A549 (cell line): Measurements from ENCODE around the gene OMP. TPM values are rescaled to one million over a fixed set of nuclear protein-coding genes. Genes with fewer than 3 reads are reported as not detected.

Source experiments
- ATAC-seq, 2 experiments: fragments of 200-7000 bp in 1 of 2; fragments of >200 bp in 1 of 2; cut with Nextera tagmentation in 1 of 2; cut with Tn5 transposase in 1 of 2; 3 replicates each; pipeline versions ENCODE4 v1.8.0 to v1.9.1; 2018 to 2020; ENCODE audit warnings: mild to moderate bottlenecking in 1 of 2, moderate library complexity in 1 of 2
- CTCF ChIA-PET: fragments of 300-600 bp; sonication (Branson Sonifier 250); formaldehyde crosslinking; extraction: SDS; loops from one replicate; lab custom pipeline; 2021; ENCODE audit warnings: antibody characterized with exemption, inconsistent platforms; lab: Yijun Ruan, JAX
- POLR2A ChIA-PET: fragments of 350-600 bp; formaldehyde crosslinking; extraction: SDS; loops from one replicate; lab custom pipeline; 2021; ENCODE audit warnings: antibody characterized with exemption, inconsistent platforms; lab: Yijun Ruan, JAX
- DNase-seq, 2 experiments: peaks; one replicate each; pipeline versions ENCODE4 v3.0.0 to v3.0.0-alpha.2; 2011 to 2016; ENCODE audit warnings: low read depth in 1 of 2, low spot score in 1 of 2
- FAIRE-seq: peaks from 2 replicates; lab custom pipeline; 2011; peaks lifted over from hg19 to GRCh38; lab: Jason Lieb, UNC
- H3K27ac ChIP-seq, 2 experiments: fragments of >200 bp; sonication (Bioruptor Twin); formaldehyde crosslinking; 3 replicates each; pipeline ENCODE4 v1.5.1; 2016 to 2017
- H3K4me1 ChIP-seq: fragments of >200 bp; sonication (Bioruptor Twin); formaldehyde crosslinking; 3 replicates; pipeline ENCODE4 v1.6.1; 2016
- H3K4me2 ChIP-seq: fragments of >200 bp; sonication (Bioruptor Twin); formaldehyde crosslinking; 3 replicates; pipeline ENCODE4 v1.6.1; 2016
- H3K4me3 ChIP-seq: fragments of >200 bp; sonication (Bioruptor Twin); formaldehyde crosslinking; 3 replicates; pipeline ENCODE4 v1.5.1; 2016
- H3K9me3 ChIP-seq: fragments of >200 bp; sonication (Bioruptor Twin); formaldehyde crosslinking; 3 replicates; pipeline ENCODE4 v1.6.1; 2016
- CHD2 ChIP-seq: fragments of 150-350 bp; IDR thresholded peaks from 2 replicates; pipeline ENCODE4 v1.6.1; 2014; ENCODE audit warnings: low read length; ENCODE audit not compliant: partially characterized antibody
- EHMT2 ChIP-seq: fragments of 200-600 bp; sonication (generic); IDR thresholded peaks from 2 replicates; pipeline ENCODE4 v1.6.1; 2016; ENCODE audit warnings: antibody characterized with exemption, low read depth, mild to moderate bottlenecking, moderate library complexity
- EP300 ChIP-seq, 2 experiments: fragments of >200 bp; sonication (Bioruptor Twin); formaldehyde crosslinking; IDR thresholded peaks; 2 replicates in 1 of 2; 3 replicates in 1 of 2; pipeline ENCODE4 v1.6.1; 2016 to 2017
- GATA3 ChIP-seq: IDR thresholded peaks from 2 replicates; pipeline ENCODE4 v1.6.1; 2012; ENCODE audit warnings: borderline replicate concordance
- HEYL ChIP-seq: fragments of 250-450 bp; sonication (Bioruptor Pico); IDR thresholded peaks from 2 replicates; pipeline ENCODE4 v1.8.0; 2021; ENCODE audit warnings: mild to moderate bottlenecking, moderate library complexity
- HOXB13 ChIP-seq: fragments of 250-450 bp; sonication (Bioruptor Pico); IDR thresholded peaks from 2 replicates; pipeline ENCODE4 v1.5.0; 2020; ENCODE audit warnings: low read depth, mild to moderate bottlenecking, moderate library complexity
- JUNB ChIP-seq: fragments of >200 bp; sonication (Bioruptor Twin); formaldehyde crosslinking; IDR thresholded peaks from 2 replicates; pipeline ENCODE4 v1.6.1; 2016
- MAFK ChIP-seq: fragments of 450-650 bp; IDR thresholded peaks from 2 replicates; pipeline ENCODE4 v1.6.1; 2014; ENCODE audit not compliant: partially characterized antibody
- NPAS2 ChIP-seq: fragments of 250-450 bp; sonication (Bioruptor Pico); IDR thresholded peaks from 2 replicates; pipeline ENCODE4 v1.8.0; 2022; ENCODE audit warnings: mild to moderate bottlenecking, moderate library complexity, borderline replicate concordance
- POLR2A ChIP-seq: IDR thresholded peaks from 2 replicates; pipeline ENCODE4 v1.6.1; 2012; ENCODE audit warnings: mild to moderate bottlenecking, low read length
- RAD21 ChIP-seq, 2 experiments: fragments of >200 bp in 1 of 2; sonication (Bioruptor Twin) in 1 of 2; formaldehyde crosslinking in 1 of 2; IDR thresholded peaks in 1 of 2; conservative IDR thresholded peaks in 1 of 2; 2 replicates in 1 of 2; 3 replicates in 1 of 2; pipeline ENCODE4 v1.6.1; 2012 to 2018; ENCODE audit warnings: inconsistent platforms in 1 of 2
- RCOR1 ChIP-seq: fragments of 150-350 bp; IDR thresholded peaks from 2 replicates; pipeline ENCODE4 v1.6.1; 2014; ENCODE audit warnings: antibody characterized with exemption, low read length, low read depth
- RNF2 ChIP-seq: fragments of 200-600 bp; sonication (generic); IDR thresholded peaks from 2 replicates; pipeline ENCODE4 v1.6.1; 2016; ENCODE audit warnings: low read depth, mild to moderate bottlenecking, antibody characterized with exemption, moderate library complexity, borderline replicate concordance
- SMC3 ChIP-seq: fragments of >200 bp; sonication (Bioruptor Twin); formaldehyde crosslinking; IDR thresholded peaks from 3 replicates; pipeline ENCODE4 v1.6.1; 2018; ENCODE audit warnings: inconsistent platforms
- SREBF2 ChIP-seq: fragments of 450-650 bp; IDR thresholded peaks from 2 replicates; pipeline ENCODE4 v1.6.1; 2014; ENCODE audit warnings: mild to moderate bottlenecking, moderate library complexity
- WGBS: methylation state at CpG from one replicate; pipeline ENCODE4 v1.1.6; 2017; ENCODE audit errors: missing lambda C conversion rate; 5-methylcytosine and 5-hydroxymethylcytosine counted together
- polyA plus RNA-seq, 4 experiments: library from polyadenylated mRNA; depleted of rRNA in 3 of 4; stranded (reverse); fragments of >200 nt; fragmentation: RNase III in 1 of 4; extraction: RNeasy Plus Mini Kit Qiagen cat#74134 plus additional on column Dnase treatment in 1 of 4; gene quantifications; 2 replicates in 3 of 4; 3 replicates in 1 of 4; pipeline ENCODE4 v1.2.3, GENCODE V29; 2011 to 2017
- TF ChIP-seq, protein P1 (sequence below): IDR thresholded peaks from 2 replicates; pipeline ENCODE4 v1.6.1; 2012
- TF ChIP-seq, protein P2 (sequence below): fragments of 450-650 bp; IDR thresholded peaks from 2 replicates; pipeline ENCODE4 v1.6.1; 2014; ENCODE audit warnings: antibody characterized with exemption
- TF ChIP-seq, protein P3 (sequence below): fragments of 200-600 bp; sonication (generic); IDR thresholded peaks from 2 replicates; pipeline ENCODE4 v1.6.1; 2016; ENCODE audit warnings: antibody characterized with exemption, mild to moderate bottlenecking, moderate library complexity
- TF ChIP-seq, protein P4 (sequence below): fragments of >200 bp; sonication (Bioruptor Twin); formaldehyde crosslinking; IDR thresholded peaks from 3 replicates; pipeline ENCODE4 v1.6.1; 2016

Gene OMP
- polyA plus RNA-seq, 2 of the 4 experiments (the other 2 are of a cell fraction), result not detected

DNA sequence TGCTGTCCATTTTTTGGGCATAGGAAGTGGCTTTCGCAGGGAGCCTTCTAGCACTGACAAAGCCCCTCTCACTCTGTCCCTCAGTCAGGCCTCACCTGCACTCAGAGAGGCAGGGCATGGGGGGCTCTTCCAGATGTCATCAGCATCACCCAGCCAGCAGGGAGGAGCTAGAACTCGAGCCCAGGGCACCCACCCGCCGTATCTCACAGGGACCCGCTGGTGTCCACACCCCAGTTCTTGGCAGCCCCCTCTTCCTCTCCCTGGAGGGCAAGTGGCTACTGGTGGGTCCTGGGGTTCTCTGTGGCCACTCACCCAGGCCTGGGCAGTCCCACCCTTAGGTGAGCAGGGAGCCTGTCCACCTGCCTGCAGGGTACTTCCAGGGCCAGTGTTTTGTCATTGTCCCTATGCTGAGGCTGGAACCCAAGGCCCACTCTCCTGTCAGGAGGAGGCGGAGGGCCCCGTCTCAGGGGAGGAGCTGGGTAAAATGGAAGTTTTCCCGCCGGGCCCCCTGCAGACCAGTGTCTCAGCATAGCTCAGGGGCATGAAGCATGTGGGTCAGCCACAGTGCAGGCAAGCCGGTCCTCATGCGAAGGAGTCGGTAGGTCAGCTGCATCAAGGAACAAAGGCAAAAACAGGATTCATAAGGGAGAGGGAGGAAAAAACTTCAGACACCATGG lies 47.2 kb downstream of the OMP start:
- no peak for DNase-seq
- ChIA-PET POLR2A (no interaction called here), CTCF (interaction anchor here (0.9 to 2.0 kb wide), 5 partner anchors 16 to 42 kb away, joined by 3 to 5 read pairs (median 3); no protein-coding TSS in a partner anchor)
- ATAC-seq, result no peak
- TF ChIP-seq HOXB13 (CRISPR knock-in tag), result no peak
- Histone ChIP-seq H3K4me3 (no peak overlapping the region), H3K4me2 (no peak overlapping the region), H3K4me1 (peaks cover 2% of the 10 kb centered on the region; the same call in 1 of the 3 replicates), H3K9me3 (no peaks in the 10 kb centered on the region), H3K27ac (no peak overlapping the region)
- FAIRE-seq, result no peak
- WGBS, result 76% methylated on average over 8 of the region's 12 CpGs

DNA sequence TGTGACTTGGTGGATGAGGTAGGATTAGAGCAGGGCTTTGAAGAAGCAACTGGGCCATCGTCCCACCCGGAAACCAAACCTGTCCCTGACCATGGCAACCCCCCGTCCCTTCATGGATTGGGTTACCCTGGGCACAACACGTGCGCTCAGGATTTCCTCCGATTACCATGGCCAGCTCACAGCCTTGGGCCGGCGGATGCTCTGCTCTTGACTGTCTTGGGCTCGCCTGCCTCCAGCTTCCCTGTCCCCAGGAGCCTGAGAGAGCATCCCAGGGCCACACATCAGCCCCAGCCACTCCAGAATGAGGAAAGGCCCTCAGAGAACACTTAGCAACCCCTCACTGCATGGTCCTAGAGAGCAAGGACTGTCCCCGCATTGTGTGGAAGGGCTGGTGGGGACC lies 48.2 kb downstream of the OMP start:
- POLR2A ChIA-PET, result no interaction called here
- CTCF ChIA-PET, result interaction anchor here (0.8 to 1.5 kb wide), 5 partner anchors 15 to 42 kb away, joined by 3 read pairs; partner anchors contain the start of gene MYO7A
- Histone ChIP-seq H3K9me3 (no peaks in the 10 kb centered on the region), H3K27ac (no peak overlapping the region), H3K4me3 (no peak overlapping the region), H3K4me2 (no peak overlapping the region), H3K4me1 (no peaks in the 10 kb centered on the region)
- DNase-seq, result no peak
- 81% methylated on average over 10 of the region's 10 CpGs for WGBS
- ATAC-seq, result no peak
- no peak for FAIRE-seq
- TF ChIP-seq JUNB (no peak), HOXB13 (CRISPR knock-in tag) (no peak), NPAS2 (no peak), RCOR1 (no peak), GATA3 (no peak), HEYL (CRISPR knock-in tag) (no peak), MAFK (no peak), SMC3 (no peak), RAD21 (conservative IDR thresholded peaks at IDR 0.05 in 1 of 2, IDR thresholded peaks at IDR 0.05 in 1 of 2) (no peak), CHD2 (no peak), EHMT2 (no peak), RNF2 (no peak), SREBF2 (no peak), EP300 (IDR thresholded peaks at IDR 0.05) (no peak), POLR2A (no peak)
- TF ChIP-seq, protein P1, sequence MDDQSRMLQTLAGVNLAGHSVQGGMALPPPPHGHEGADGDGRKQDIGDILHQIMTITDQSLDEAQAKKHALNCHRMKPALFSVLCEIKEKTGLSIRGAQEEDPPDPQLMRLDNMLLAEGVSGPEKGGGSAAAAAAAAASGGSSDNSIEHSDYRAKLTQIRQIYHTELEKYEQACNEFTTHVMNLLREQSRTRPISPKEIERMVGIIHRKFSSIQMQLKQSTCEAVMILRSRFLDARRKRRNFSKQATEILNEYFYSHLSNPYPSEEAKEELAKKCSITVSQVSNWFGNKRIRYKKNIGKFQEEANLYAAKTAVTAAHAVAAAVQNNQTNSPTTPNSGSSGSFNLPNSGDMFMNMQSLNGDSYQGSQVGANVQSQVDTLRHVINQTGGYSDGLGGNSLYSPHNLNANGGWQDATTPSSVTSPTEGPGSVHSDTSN, result no peak
- TF ChIP-seq, protein P2, sequence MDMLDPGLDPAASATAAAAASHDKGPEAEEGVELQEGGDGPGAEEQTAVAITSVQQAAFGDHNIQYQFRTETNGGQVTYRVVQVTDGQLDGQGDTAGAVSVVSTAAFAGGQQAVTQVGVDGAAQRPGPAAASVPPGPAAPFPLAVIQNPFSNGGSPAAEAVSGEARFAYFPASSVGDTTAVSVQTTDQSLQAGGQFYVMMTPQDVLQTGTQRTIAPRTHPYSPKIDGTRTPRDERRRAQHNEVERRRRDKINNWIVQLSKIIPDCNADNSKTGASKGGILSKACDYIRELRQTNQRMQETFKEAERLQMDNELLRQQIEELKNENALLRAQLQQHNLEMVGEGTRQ, result no peak
- TF ChIP-seq, protein P3, sequence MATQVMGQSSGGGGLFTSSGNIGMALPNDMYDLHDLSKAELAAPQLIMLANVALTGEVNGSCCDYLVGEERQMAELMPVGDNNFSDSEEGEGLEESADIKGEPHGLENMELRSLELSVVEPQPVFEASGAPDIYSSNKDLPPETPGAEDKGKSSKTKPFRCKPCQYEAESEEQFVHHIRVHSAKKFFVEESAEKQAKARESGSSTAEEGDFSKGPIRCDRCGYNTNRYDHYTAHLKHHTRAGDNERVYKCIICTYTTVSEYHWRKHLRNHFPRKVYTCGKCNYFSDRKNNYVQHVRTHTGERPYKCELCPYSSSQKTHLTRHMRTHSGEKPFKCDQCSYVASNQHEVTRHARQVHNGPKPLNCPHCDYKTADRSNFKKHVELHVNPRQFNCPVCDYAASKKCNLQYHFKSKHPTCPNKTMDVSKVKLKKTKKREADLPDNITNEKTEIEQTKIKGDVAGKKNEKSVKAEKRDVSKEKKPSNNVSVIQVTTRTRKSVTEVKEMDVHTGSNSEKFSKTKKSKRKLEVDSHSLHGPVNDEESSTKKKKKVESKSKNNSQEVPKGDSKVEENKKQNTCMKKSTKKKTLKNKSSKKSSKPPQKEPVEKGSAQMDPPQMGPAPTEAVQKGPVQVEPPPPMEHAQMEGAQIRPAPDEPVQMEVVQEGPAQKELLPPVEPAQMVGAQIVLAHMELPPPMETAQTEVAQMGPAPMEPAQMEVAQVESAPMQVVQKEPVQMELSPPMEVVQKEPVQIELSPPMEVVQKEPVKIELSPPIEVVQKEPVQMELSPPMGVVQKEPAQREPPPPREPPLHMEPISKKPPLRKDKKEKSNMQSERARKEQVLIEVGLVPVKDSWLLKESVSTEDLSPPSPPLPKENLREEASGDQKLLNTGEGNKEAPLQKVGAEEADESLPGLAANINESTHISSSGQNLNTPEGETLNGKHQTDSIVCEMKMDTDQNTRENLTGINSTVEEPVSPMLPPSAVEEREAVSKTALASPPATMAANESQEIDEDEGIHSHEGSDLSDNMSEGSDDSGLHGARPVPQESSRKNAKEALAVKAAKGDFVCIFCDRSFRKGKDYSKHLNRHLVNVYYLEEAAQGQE, result no peak
- TF ChIP-seq, protein P4, sequence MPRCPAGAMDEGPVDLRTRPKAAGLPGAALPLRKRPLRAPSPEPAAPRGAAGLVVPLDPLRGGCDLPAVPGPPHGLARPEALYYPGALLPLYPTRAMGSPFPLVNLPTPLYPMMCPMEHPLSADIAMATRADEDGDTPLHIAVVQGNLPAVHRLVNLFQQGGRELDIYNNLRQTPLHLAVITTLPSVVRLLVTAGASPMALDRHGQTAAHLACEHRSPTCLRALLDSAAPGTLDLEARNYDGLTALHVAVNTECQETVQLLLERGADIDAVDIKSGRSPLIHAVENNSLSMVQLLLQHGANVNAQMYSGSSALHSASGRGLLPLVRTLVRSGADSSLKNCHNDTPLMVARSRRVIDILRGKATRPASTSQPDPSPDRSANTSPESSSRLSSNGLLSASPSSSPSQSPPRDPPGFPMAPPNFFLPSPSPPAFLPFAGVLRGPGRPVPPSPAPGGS, result no peak
